ENCODE data around the gene ACAA2. TPM values are rescaled to one million over a fixed set of nuclear protein-coding genes. Genes with fewer than 3 reads are reported as not detected.

The ACAA2 gene
- total RNA-seq, 1 experiment from 2014 or later, result 18.2 TPM

DNA sequence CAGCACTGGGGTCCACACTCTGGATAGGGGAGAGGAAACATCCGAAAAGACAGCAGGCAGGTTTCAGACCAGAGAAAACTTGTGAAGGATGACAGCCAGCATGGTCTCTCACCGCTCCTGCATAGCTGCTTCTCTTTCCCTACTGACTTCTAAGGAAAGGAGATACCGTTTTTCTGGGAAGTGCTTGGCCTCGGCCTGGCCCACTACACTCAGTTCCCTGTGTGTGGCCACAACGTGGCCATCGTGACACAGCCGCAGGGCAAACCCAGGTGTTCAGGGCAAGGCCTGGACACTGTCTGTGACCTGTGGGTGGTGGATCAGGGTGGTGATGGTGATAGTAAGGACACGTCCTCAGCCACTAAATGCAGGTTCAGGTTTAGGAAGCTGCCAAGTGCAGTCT, 34.2 kb upstream of the ACAA2 start:
- Histone ChIP-seq H3K4me1 (ENCODE audit: control insufficient read depth in 1 of 2, insufficient read depth in 2 of 2, low read length in 2 of 2) (peaks cover 21 to 40% of the 10 kb centered on the region in 2 experiments), H3K4me3 (replicated peaks in 1 of 2; ENCODE audit: low read depth in 1 of 2, low read length in 2 of 2) (no peak overlapping the region), H4K20me1 (ENCODE audit: insufficient read depth) (no peaks in the 10 kb centered on the region), H3K9me3 (ENCODE audit: control insufficient read depth in 1 of 2, insufficient read depth in 1 of 2, low read depth in 1 of 2, low read length in 2 of 2) (no peaks in the 10 kb centered on the region), H3K27me3 (ENCODE audit: insufficient read depth, low read length) (no peaks in the 10 kb centered on the region), H2AFZ (ENCODE audit: low read depth, low read length, poor library complexity, severe bottlenecking) (no peak overlapping the region), H3K9me2 (ENCODE audit: insufficient read depth) (no peaks in the 10 kb centered on the region), H3K27ac (ENCODE audit: low read depth, low read length) (no peak overlapping the region), H3K36me3 (ENCODE audit: control insufficient read depth in 1 of 2, insufficient read depth in 2 of 2, low read length in 2 of 2) (no peaks in the 10 kb centered on the region; a peak in 1 of 4 replicates), H3K4me2 (ENCODE audit: low read length) (no peak overlapping the region), H3K9ac (ENCODE audit: low read length) (no peak overlapping the region), H3K79me2 (ENCODE audit: insufficient read depth, low read length) (no peaks in the 10 kb centered on the region)
- intact Hi-C loops (cut with micrococcal nuclease), result no loop called here
- ATAC-seq, result no peak
- ChIA-PET CTCF (no interaction called here), POLR2A (no interaction called here), RAD21 (ENCODE audit: low non-redundant PET in 1 of 2, low total read pairs in 2 of 2, uncharacterized antibody in 2 of 2, unreplicated experiment in 2 of 2) (no interaction called here)
- DNase-seq (ENCODE audit: low read depth, low spot score), result no peak
- TF ChIP-seq EGR1 (IDR thresholded peaks at IDR 0.05; ENCODE audit: low read depth) (no peak), JUND (IDR thresholded peaks at IDR 0.05) (no peak), CEBPB (IDR thresholded peaks at IDR 0.05; ENCODE audit: low read depth) (no peak), ELF1 (IDR thresholded peaks at IDR 0.05; ENCODE audit: borderline replicate concordance, low read depth) (no peak), FOSL1 (IDR thresholded peaks at IDR 0.05; ENCODE audit: low read depth) (no peak), CBX3 (IDR thresholded peaks at IDR 0.05; ENCODE audit: low read depth) (no peak), SRF (IDR thresholded peaks at IDR 0.05; ENCODE audit: low read depth) (no peak)
- TF ChIP-seq, protein P1, sequence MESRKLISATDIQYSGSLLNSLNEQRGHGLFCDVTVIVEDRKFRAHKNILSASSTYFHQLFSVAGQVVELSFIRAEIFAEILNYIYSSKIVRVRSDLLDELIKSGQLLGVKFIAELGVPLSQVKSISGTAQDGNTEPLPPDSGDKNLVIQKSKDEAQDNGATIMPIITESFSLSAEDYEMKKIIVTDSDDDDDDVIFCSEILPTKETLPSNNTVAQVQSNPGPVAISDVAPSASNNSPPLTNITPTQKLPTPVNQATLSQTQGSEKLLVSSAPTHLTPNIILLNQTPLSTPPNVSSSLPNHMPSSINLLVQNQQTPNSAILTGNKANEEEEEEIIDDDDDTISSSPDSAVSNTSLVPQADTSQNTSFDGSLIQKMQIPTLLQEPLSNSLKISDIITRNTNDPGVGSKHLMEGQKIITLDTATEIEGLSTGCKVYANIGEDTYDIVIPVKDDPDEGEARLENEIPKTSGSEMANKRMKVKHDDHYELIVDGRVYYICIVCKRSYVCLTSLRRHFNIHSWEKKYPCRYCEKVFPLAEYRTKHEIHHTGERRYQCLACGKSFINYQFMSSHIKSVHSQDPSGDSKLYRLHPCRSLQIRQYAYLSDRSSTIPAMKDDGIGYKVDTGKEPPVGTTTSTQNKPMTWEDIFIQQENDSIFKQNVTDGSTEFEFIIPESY (IDR thresholded peaks at IDR 0.05; ENCODE audit: extremely low read depth, insufficient replicate concordance, low read length), result no peak
- no TSS peak for BruUV-seq (replicated peaks)

DNA sequence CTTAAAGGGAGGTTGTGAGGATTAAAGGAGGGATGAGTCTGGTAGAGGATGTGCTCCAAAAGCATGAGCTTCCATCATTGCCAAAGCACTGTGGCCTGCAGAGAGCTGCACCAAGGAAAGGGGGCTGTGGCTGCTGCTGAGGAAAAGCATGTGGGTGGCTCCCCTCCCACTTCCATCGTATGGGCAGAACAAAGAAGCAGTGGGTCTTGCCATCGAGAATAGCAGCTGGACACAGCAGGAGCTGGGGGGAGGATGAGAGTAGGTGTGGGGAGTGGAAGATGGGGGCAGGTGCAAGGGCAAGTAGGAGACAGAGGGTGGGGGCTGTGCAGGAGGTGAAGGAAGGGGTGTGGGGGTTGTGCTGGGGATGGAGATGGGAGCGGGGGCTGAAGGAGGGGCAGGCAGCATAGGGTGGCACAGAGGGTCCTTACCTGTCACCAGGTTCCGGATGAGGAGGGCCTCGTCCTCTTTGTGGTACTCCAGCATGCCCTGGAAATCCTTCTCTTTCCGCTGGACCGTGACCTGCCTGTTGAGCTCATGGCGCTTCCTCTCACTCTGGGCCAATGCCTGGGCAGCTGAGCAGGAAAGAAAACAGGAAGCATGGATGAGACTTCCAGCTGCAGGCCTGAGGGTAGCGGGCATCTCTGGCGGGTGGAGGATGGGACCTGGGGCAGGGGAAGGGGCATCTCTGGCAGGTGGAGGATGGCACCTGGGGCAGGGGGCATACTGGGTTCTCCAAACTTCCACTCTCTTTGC, 33.6 kb upstream of the ACAA2 start:
- no TSS peak for BruUV-seq (replicated peaks)
- CTCF ChIA-PET, result no interaction called here
- Histone ChIP-seq H3K4me3 (replicated peaks in 1 of 2; ENCODE audit: low read depth in 1 of 2, low read length in 2 of 2) (no peak overlapping the region), H3K27me3 (ENCODE audit: insufficient read depth, low read length) (no peaks in the 10 kb centered on the region), H3K9me3 (ENCODE audit: control insufficient read depth in 1 of 2, insufficient read depth in 1 of 2, low read depth in 1 of 2, low read length in 2 of 2) (no peaks in the 10 kb centered on the region), H3K4me2 (ENCODE audit: low read length) (no peak overlapping the region), H3K79me2 (ENCODE audit: insufficient read depth, low read length) (no peaks in the 10 kb centered on the region), H3K27ac (ENCODE audit: low read depth, low read length) (no peak overlapping the region), H3K9me2 (ENCODE audit: insufficient read depth) (no peaks in the 10 kb centered on the region), H3K9ac (ENCODE audit: low read length) (no peak overlapping the region), H4K20me1 (ENCODE audit: insufficient read depth) (no peaks in the 10 kb centered on the region), H3K4me1 (ENCODE audit: control insufficient read depth in 1 of 2, insufficient read depth in 2 of 2, low read length in 2 of 2) (peaks cover 21 to 40% of the 10 kb centered on the region in 2 experiments), H2AFZ (ENCODE audit: low read depth, low read length, poor library complexity, severe bottlenecking) (no peak overlapping the region), H3K36me3 (ENCODE audit: control insufficient read depth in 1 of 2, insufficient read depth in 2 of 2, low read length in 2 of 2) (no peaks in the 10 kb centered on the region; a peak in 2 of 4 replicates)
- TF ChIP-seq POLR2AphosphoS5 (IDR thresholded peaks at IDR 0.05; ENCODE audit: low read depth, low read length), result no peak
- no peak for TF ChIP-seq EGR1 (IDR thresholded peaks at IDR 0.05; ENCODE audit: low read depth)
- TF ChIP-seq EZH2phosphoT487 (IDR thresholded peaks at IDR 0.05; ENCODE audit: borderline replicate concordance), result no peak
- no peak for TF ChIP-seq ZFX (IDR thresholded peaks at IDR 0.05)
- no peak for TF ChIP-seq EZH2 (IDR thresholded peaks at IDR 0.05)
- no peak for TF ChIP-seq FOSL1 (IDR thresholded peaks at IDR 0.05; ENCODE audit: low read depth)
- TF ChIP-seq CBX3 (IDR thresholded peaks at IDR 0.05; ENCODE audit: low read depth), result no peak
- TF ChIP-seq CEBPB (IDR thresholded peaks at IDR 0.05; ENCODE audit: low read depth), result no peak
- no peak for TF ChIP-seq TCF7L2 (IDR thresholded peaks at IDR 0.05; ENCODE audit: borderline replicate concordance, extremely low read depth, insufficient read depth, insufficient read length)
- no peak for TF ChIP-seq MAX (IDR thresholded peaks at IDR 0.05)
- no peak for TF ChIP-seq YY1 (IDR thresholded peaks at IDR 0.05; ENCODE audit: extremely low read depth, insufficient replicate concordance, low read depth, low read length)
- TF ChIP-seq ELF1 (IDR thresholded peaks at IDR 0.05; ENCODE audit: borderline replicate concordance, low read depth), result no peak
- intact Hi-C loops (cut with micrococcal nuclease), result no loop called here
- ATAC-seq (no peak), DNase-seq (ENCODE audit: low read depth, low spot score) (no peak)
- POLR2A ChIA-PET, result interaction anchor here (0.5 kb wide), 1 partner anchor 333 kb away, joined by 4 read pairs; no protein-coding TSS in a partner anchor
- RAD21 ChIA-PET (ENCODE audit: low non-redundant PET in 1 of 2, low total read pairs in 2 of 2, uncharacterized antibody in 2 of 2, unreplicated experiment in 2 of 2), result no interaction called here
